K562 (cell line): Measurements from ENCODE around the gene LAMA1. TPM values are rescaled to one million over a fixed set of nuclear protein-coding genes. Genes with fewer than 3 reads are reported as not detected.
A peak's percentile ranks its signal among the peaks of the same experiment; 100 is the strongest.

Experiments
- ATAC-seq: fragments of 200-7000 bp; cut with Tn5 transposase; 3 replicates; pipeline ENCODE4 v1.9.1; 2020; ENCODE audit warnings: moderate library complexity
- BruUV-seq: library from RNA; stranded (reverse); fragments of 400-500 nt; replicated peaks from 2 replicates; lab custom pipeline; 2021; lab: Mats Ljungman, UMichigan
- CTCF ChIA-PET: fragments of 300-600 bp; formaldehyde crosslinking; extraction: SDS; loops from one replicate; lab custom pipeline; 2021; ENCODE audit warnings: low intra/inter-chr PET ratio; lab: Yijun Ruan, JAX
- POLR2A ChIA-PET: fragments of 300-600, 350-650 bp; sonication (Branson Sonifier 250); formaldehyde crosslinking; extraction: SDS; loops from one replicate; lab custom pipeline; 2021; ENCODE audit warnings: antibody characterized with exemption, inconsistent platforms; lab: Yijun Ruan, JAX
- DNase-seq, 4 experiments: peaks; one replicate each; pipeline versions ENCODE4 v3.0.0 to v3.0.0-alpha.2; 2011 to 2018; ENCODE audit warnings: low spot score in 3 of 4, mixed read lengths in 3 of 4; ENCODE audit errors: extremely low read depth in 1 of 4
- FAIRE-seq: peaks from 2 replicates; lab custom pipeline; 2011; peaks lifted over from hg19 to GRCh38; lab: Jason Lieb, UNC
- H2AFZ ChIP-seq: 2 replicates; pipeline ENCODE4 v1.6.0; 2011; ENCODE audit warnings: low read depth, low read length, control low read depth, inconsistent platforms
- H3K27ac ChIP-seq: fragments of 200-600 bp; 3 replicates; pipeline ENCODE4 v1.8.0; 2011; ENCODE audit warnings: low read depth, mild to moderate bottlenecking, control low read depth, inconsistent platforms, low read length, moderate library complexity, mixed read lengths; ENCODE audit errors: extremely low read depth
- H3K27me3 ChIP-seq, 2 experiments: fragments of 300-600 bp in 1 of 2; 2 replicates in 1 of 2; 3 replicates in 1 of 2; pipeline versions ENCODE4 v1.6.0 to v1.8.0; 2011; ENCODE audit warnings: inconsistent platforms in 2 of 2, low read length in 2 of 2, mild to moderate bottlenecking in 1 of 2, mixed read lengths in 1 of 2, moderate library complexity in 1 of 2; ENCODE audit not compliant: control insufficient read depth in 2 of 2, insufficient read depth in 2 of 2
- H3K36me3 ChIP-seq: fragments of 300-600 bp; 3 replicates; pipeline ENCODE4 v1.8.0; 2011; ENCODE audit warnings: mild to moderate bottlenecking, low read length, inconsistent platforms; ENCODE audit not compliant: control insufficient read depth, insufficient read depth
- H3K4me1 ChIP-seq, 2 experiments: fragments of 200-600 bp in 1 of 2; replicated peaks in 1 of 2; 2 replicates in 1 of 2; 3 replicates in 1 of 2; pipeline versions ENCODE4 v1.5.1 to v1.8.0; 2011; ENCODE audit warnings: inconsistent platforms in 2 of 2, low read length in 2 of 2, mild to moderate bottlenecking in 1 of 2, mixed read lengths in 1 of 2, moderate library complexity in 1 of 2; ENCODE audit not compliant: control insufficient read depth in 2 of 2, insufficient read depth in 2 of 2
- H3K4me2 ChIP-seq: 2 replicates; pipeline ENCODE4 v1.6.1; 2011; ENCODE audit warnings: low read length, control low read depth, inconsistent platforms, mixed read lengths; ENCODE audit not compliant: insufficient read depth
- H3K4me3 ChIP-seq: fragments of 200-600 bp; sonication (generic), shearing (Covaris generic); 2 replicates; pipeline ENCODE4 v1.5.1; 2016; ENCODE audit warnings: control low read depth, inconsistent platforms
- H3K79me2 ChIP-seq: fragments of 200-600 bp; 3 replicates; pipeline ENCODE4 v1.8.0; 2011; ENCODE audit warnings: low read length, inconsistent platforms; ENCODE audit not compliant: control insufficient read depth, insufficient read depth
- H3K9ac ChIP-seq, 2 experiments: 2 replicates each; pipeline versions ENCODE4 v1.6.0 to v1.6.1; 2011; ENCODE audit warnings: low read depth in 2 of 2, low read length in 2 of 2, control low read depth in 1 of 2, inconsistent platforms in 1 of 2, mild to moderate bottlenecking in 1 of 2, mixed read lengths in 1 of 2; ENCODE audit not compliant: insufficient read depth in 1 of 2
- H3K9me1 ChIP-seq: one replicate; pipeline ENCODE4 v1.6.0; 2011; ENCODE audit warnings: inconsistent platforms, mild to moderate bottlenecking, low read length, moderate library complexity; ENCODE audit not compliant: control insufficient read depth, insufficient read depth
- H3K9me3 ChIP-seq: replicated peaks from 2 replicates; pipeline ENCODE4 v1.5.1; 2011; ENCODE audit warnings: low read depth, low read length, inconsistent platforms; ENCODE audit not compliant: control insufficient read depth, insufficient read depth
- H4K20me1 ChIP-seq: replicated peaks from 2 replicates; pipeline ENCODE4 v1.6.1; 2011; ENCODE audit warnings: low read length, inconsistent platforms, mixed read lengths; ENCODE audit not compliant: control insufficient read depth, insufficient read depth
- BCOR ChIP-seq: fragments of 450-650 bp; IDR thresholded peaks from 2 replicates; pipeline ENCODE4 v1.6.1; 2016
- COPS2 ChIP-seq: fragments of 450-650 bp; conservative IDR thresholded peaks from 2 replicates; pipeline ENCODE4 v1.6.1; 2016; ENCODE audit warnings: mild to moderate bottlenecking, moderate library complexity
- ELF4 ChIP-seq: fragments of 450-650 bp; formaldehyde crosslinking; IDR thresholded peaks from 2 replicates; pipeline ENCODE4 v1.4.0; 2022; ENCODE audit warnings: missing genetic modification characterization
- ERF ChIP-seq: fragments of 450-650 bp; formaldehyde crosslinking; IDR thresholded peaks from 2 replicates; pipeline ENCODE4 v1.4.0; 2020; ENCODE audit warnings: mild to moderate bottlenecking, mixed read lengths
- HIVEP1 ChIP-seq: fragments of 250-450 bp; sonication (Bioruptor Pico); IDR thresholded peaks from 2 replicates; pipeline ENCODE4 v1.4.0; 2020; ENCODE audit warnings: mild to moderate bottlenecking
- NR3C1 ChIP-seq: sonication (generic); formaldehyde crosslinking; IDR thresholded peaks from 2 replicates; pipeline ENCODE4 v1.8.1; 2022; ENCODE audit warnings: missing genetic modification reagents
- RCOR1 ChIP-seq, 2 experiments: IDR thresholded peaks; 2 replicates each; pipeline ENCODE4 v1.6.1; 2012; ENCODE audit warnings: low read depth in 2 of 2, low read length in 2 of 2, borderline replicate concordance in 1 of 2, improper control_type of control experiment in 1 of 2
- SMAD4 ChIP-seq: fragments of 250-450 bp; sonication (Bioruptor Pico); conservative IDR thresholded peaks from 2 replicates; pipeline ENCODE4 v1.8.0; 2021; ENCODE audit warnings: inconsistent platforms, mild to moderate bottlenecking, moderate library complexity
- SRSF9 ChIP-seq: fragments of 200-400 bp; formaldehyde crosslinking; IDR thresholded peaks from 2 replicates; pipeline ENCODE4 v1.6.1; 2017; ENCODE audit warnings: low read depth, low read length, borderline replicate concordance
- ZNF239 ChIP-seq: fragments of 250-450 bp; sonication (Bioruptor Pico); IDR thresholded peaks from 2 replicates; pipeline ENCODE4 v1.4.0; 2020; ENCODE audit warnings: mild to moderate bottlenecking
- ZNF444 ChIP-seq: fragments of 250-450 bp; sonication (Bioruptor Pico); IDR thresholded peaks from 2 replicates; pipeline ENCODE4 v1.4.0; 2020; ENCODE audit warnings: mild to moderate bottlenecking, moderate library complexity
- whole genome bisulfite sequencing: fragments of 100-300 bp; shearing (Covaris generic); methylation state at CpG from one replicate; pipeline ENCODE4 v1.1.6; 2016; ENCODE audit warnings: low coverage, mixed read lengths; ENCODE audit not compliant: insufficient coverage; ENCODE audit errors: missing lambda C conversion rate; 5-methylcytosine and 5-hydroxymethylcytosine counted together
- in situ Hi-C: fragments of 300-500 bp; cut with MboI; formaldehyde crosslinking; loops from 4 replicates; pipeline ENCODE4 v1.15.0; 2018; ENCODE audit warnings: inconsistent platforms, mixed read lengths
- intact Hi-C: fragments of 100-400 bp; cut with micrococcal nuclease; formaldehyde crosslinking; loops from 2 replicates; pipeline ENCODE4 v1.14.2; 2022
- polyA plus RNA-seq, 8 experiments: library from polyadenylated mRNA; depleted of rRNA in 4 of 8; stranded (reverse) in 5 of 8; unstranded in 3 of 8; fragments of >200 nt; fragmentation: Nextera tagmentation in 2 of 8; fragmentation: Illumina TruSeq in 1 of 8; extraction: Ambion mirVana in 2 of 8; extraction: Trizol in 1 of 8; gene quantifications; 2 replicates each; pipeline versions ENCODE4 v1.2.1 to v1.2.3, GENCODE V29; 2011 to 2014; ENCODE audit warnings: inconsistent platforms in 1 of 8, missing spikeins in 1 of 8
- total RNA-seq, 7 experiments: library from RNA; depleted of rRNA in 6 of 7; stranded (reverse); fragments of >200 nt in 6 of 7; fragmentation: Illumina TruSeq in 2 of 7; extraction: Trizol in 2 of 7; gene quantifications; 2 replicates each; pipeline versions ENCODE4 v1.2.1 to v1.2.3, GENCODE V29; 2011 to 2021; ENCODE audit warnings: low replicate concordance in 1 of 7
- TF ChIP-seq, protein P1 (sequence below): IDR thresholded peaks from 3 replicates; pipeline ENCODE4 v1.6.1; 2011; ENCODE audit warnings: borderline replicate concordance, mild to moderate bottlenecking, moderate library complexity; ENCODE audit not compliant: insufficient read length; ENCODE audit errors: extremely low read depth
- TF ChIP-seq, protein P2 (sequence below): fragments of 250-450 bp; sonication (Bioruptor Pico); IDR thresholded peaks from 2 replicates; pipeline ENCODE4 v1.4.0; 2020; ENCODE audit warnings: mild to moderate bottlenecking
- TF ChIP-seq, protein P3 (sequence below), 2 experiments: fragments of 200-800 bp in 1 of 2; sonication (Bioruptor generic) in 1 of 2; sonication (generic) in 1 of 2; formaldehyde crosslinking in 1 of 2; IDR thresholded peaks in 1 of 2; conservative IDR thresholded peaks in 1 of 2; 2 replicates each; pipeline versions ENCODE4 v1.5.0 to v1.6.1; 2016 to 2020; ENCODE audit warnings: missing compliant biosample characterization in 1 of 2, missing genetic modification characterization in 1 of 2, missing genetic modification reagents in 1 of 2

LAMA1 gene
- total and polyA plus RNA-seq, 9 of the 15 experiments (the other 6 are each of a cell fraction or from before 2014, with no cell fraction given), result 0.04 TPM; not detected in 8

DNA sequence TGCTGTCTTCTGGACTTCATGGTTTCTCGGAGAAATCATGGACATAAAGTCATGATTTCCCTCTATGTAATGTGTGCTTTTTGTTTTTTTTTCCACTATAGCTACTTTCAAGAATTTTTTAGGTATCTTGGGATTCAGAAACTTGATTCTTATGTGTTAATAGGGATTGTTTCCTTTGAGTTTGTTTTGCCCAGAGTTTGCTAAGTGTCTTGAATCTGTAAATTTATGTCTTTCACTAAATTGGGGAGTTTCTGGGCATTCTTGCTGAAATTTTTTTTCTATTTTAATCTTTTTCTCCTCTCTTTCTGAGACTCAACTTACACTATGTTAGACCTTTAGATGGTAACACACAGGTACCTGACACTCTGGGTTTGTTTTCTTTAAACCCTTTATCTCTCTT lies 182.7 kb downstream of the LAMA1 start (continued):
- TF ChIP-seq, protein P1, sequence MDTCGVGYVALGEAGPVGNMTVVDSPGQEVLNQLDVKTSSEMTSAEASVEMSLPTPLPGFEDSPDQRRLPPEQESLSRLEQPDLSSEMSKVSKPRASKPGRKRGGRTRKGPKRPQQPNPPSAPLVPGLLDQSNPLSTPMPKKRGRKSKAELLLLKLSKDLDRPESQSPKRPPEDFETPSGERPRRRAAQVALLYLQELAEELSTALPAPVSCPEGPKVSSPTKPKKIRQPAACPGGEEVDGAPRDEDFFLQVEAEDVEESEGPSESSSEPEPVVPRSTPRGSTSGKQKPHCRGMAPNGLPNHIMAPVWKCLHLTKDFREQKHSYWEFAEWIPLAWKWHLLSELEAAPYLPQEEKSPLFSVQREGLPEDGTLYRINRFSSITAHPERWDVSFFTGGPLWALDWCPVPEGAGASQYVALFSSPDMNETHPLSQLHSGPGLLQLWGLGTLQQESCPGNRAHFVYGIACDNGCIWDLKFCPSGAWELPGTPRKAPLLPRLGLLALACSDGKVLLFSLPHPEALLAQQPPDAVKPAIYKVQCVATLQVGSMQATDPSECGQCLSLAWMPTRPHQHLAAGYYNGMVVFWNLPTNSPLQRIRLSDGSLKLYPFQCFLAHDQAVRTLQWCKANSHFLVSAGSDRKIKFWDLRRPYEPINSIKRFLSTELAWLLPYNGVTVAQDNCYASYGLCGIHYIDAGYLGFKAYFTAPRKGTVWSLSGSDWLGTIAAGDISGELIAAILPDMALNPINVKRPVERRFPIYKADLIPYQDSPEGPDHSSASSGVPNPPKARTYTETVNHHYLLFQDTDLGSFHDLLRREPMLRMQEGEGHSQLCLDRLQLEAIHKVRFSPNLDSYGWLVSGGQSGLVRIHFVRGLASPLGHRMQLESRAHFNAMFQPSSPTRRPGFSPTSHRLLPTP, result no peak
- TF ChIP-seq COPS2 (no peak), BCOR (no peak), ZNF444 (CRISPR knock-in tag) (no peak), ELF4 (no peak), SRSF9 (no peak)

DNA sequence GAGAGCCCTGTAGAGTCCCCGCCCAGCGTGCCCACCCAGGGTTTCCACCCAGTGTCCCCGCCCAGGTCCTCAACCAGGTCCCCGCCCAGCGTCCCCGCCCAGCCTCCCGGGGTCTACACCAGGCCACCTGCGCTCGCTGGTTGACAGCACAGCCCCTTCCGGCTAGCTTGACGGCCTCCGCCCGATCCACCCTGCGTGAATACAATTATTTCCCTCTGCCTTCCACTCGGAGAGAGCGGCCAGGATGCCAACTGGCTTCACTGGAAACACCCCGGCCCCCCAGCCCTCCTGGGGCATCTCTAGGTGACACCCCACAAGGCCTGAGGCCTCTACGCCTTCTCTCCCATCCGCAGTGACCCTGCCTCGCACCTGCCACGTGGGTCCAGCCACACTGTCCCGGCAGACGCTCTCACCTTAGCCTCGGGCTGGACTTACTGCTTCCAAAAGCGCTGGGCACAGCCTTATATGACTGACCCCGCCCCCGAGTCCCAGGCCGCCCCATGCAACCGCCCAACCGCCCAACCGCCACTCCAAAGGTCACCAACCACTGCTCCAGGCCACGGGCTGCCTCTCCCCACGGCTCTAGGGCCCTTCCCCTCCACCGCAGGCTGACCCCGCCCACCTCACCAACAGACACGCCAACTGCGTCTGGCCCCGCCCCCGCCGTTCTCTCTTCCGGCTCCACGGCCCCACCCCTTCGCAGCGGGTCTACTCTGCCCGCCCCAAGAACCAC lies 188.1 kb downstream of the LAMA1 start:
- Histone ChIP-seq H4K20me1 (no peaks in the 10 kb centered on the region), H3K36me3 (no peaks in the 10 kb centered on the region), H3K9ac (peak overlapping the region in 1 of 2 experiments; percentile 83; a peak in 2 of 4 replicates), H3K9me3 (no peaks in the 10 kb centered on the region), H3K4me3 (peak overlapping the region; percentile 27), H3K27me3 (no peaks in the 10 kb centered on the region), H3K4me1 (peaks cover 11 to 16% of the 10 kb centered on the region in 2 experiments), H3K4me2 (peak overlapping the region; percentile 63), H3K27ac (peak overlapping the region; percentile 72; the same call in 2 of the 3 replicates), H3K9me1 (no peaks in the 10 kb centered on the region), H3K79me2 (no peaks in the 10 kb centered on the region), H2AFZ (peak overlapping the region; percentile 90)
- FAIRE-seq (peak; percentile 35), DNase-seq (peak; percentile 84 to 92 (median 86)), ATAC-seq (peak; percentile 97)
- intact Hi-C loops, result no loop called here
- 28% methylated on average over 43 of the region's 45 CpGs for WGBS
- in situ Hi-C loops, result loop anchor here (10.0 kb wide), 1 partner anchor 245 kb away; no protein-coding TSS in a partner anchor
- POLR2A ChIA-PET, result interaction anchor here (0.6 to 1.1 kb wide), 4 partner anchors 12 to 149 kb away, joined by 3 read pairs; no protein-coding TSS in a partner anchor
- BruUV-seq, result no TSS peak
- CTCF ChIA-PET, result interaction anchor here (0.6 kb wide), 1 partner anchor 298 kb away, joined by 3 read pairs; no protein-coding TSS in a partner anchor
- TF ChIP-seq, protein P2, sequence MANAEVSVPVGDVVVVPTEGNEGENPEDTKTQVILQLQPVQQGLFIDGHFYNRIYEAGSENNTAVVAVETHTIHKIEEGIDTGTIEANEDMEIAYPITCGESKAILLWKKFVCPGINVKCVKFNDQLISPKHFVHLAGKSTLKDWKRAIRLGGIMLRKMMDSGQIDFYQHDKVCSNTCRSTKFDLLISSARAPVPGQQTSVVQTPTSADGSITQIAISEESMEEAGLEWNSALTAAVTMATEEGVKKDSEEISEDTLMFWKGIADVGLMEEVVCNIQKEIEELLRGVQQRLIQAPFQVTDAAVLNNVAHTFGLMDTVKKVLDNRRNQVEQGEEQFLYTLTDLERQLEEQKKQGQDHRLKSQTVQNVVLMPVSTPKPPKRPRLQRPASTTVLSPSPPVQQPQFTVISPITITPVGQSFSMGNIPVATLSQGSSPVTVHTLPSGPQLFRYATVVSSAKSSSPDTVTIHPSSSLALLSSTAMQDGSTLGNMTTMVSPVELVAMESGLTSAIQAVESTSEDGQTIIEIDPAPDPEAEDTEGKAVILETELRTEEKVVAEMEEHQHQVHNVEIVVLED, result 0 out of 2 replicates have a peak, but pooled peaks have one; percentile 29
- TF ChIP-seq NR3C1 (CRISPR knock-in tag) (no peak), ERF (CRISPR knock-in tag) (0 out of 2 replicates have a peak, but pooled peaks have one; percentile 27), SMAD4 (CRISPR knock-in tag) (peak; percentile 75; the same call in 1 of the 2 replicates), RCOR1 (IDR thresholded peaks at IDR 0.05; ENCODE audit: borderline replicate concordance in 1 of 2, low read depth in 2 of 2, low read length in 2 of 2) (peak in 1 of 2 experiments; percentile 38; a peak in 1 of 4 replicates), ZNF239 (no peak), HIVEP1 (CRISPR knock-in tag) (0 out of 2 replicates have a peak, but pooled peaks have one; percentile 40)
- TF ChIP-seq, protein P3, sequence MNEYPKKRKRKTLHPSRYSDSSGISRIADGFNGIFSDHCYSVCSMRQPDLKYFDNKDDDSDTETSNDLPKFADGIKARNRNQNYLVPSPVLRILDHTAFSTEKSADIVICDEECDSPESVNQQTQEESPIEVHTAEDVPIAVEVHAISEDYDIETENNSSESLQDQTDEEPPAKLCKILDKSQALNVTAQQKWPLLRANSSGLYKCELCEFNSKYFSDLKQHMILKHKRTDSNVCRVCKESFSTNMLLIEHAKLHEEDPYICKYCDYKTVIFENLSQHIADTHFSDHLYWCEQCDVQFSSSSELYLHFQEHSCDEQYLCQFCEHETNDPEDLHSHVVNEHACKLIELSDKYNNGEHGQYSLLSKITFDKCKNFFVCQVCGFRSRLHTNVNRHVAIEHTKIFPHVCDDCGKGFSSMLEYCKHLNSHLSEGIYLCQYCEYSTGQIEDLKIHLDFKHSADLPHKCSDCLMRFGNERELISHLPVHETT (CRISPR knock-in tag; conservative IDR thresholded peaks at IDR 0.05 in 1 of 2, IDR thresholded peaks at IDR 0.05 in 1 of 2), result peak in 1 of 2 experiments; percentile 81; a peak in 2 of 4 replicates
